ENCODE results near the gene CLIC4.
"Not testable (repeated sequence)": the region's sequence is repeated elsewhere in the genome, so short reads cannot be mapped to it uniquely, and the experiment has no call there.

Gene CLIC4

GRCh38 chr1:24748191-24749121 is 3.2 kb downstream of the CLIC4 start:
- DNase-seq = no peak

GRCh38 chr1:24749252-24749651 is 4.0 kb downstream of the CLIC4 start:
- DNase-seq = no peak

GRCh38 chr1:24749886-24750285 is 4.6 kb downstream of the CLIC4 start:
- no peak for DNase-seq

GRCh38 chr1:24751833-24752232 is 6.6 kb downstream of the CLIC4 start:
- no peak for DNase-seq

GRCh38 chr1:24752305-24752704 is 7.1 kb downstream of the CLIC4 start:
- no peak for DNase-seq

- DNase-seq = no peak
Measured at GRCh38 chr1:24754229-24754628, 9.0 kb downstream of the CLIC4 start.

GRCh38 chr1:24755323-24755722 is 10.1 kb downstream of the CLIC4 start:
- not testable (repeated sequence) for DNase-seq

GRCh38 chr1:24756395-24756794 is 11.1 kb downstream of the CLIC4 start:
- DNase-seq = no peak

GRCh38 chr1:24759492-24759891 is 14.2 kb downstream of the CLIC4 start:
- no peak for DNase-seq

- DNase-seq = no peak
Measured at GRCh38 chr1:24761582-24761981, 16.3 kb downstream of the CLIC4 start.

GRCh38 chr1:24762133-24762676 is 17.0 kb downstream of the CLIC4 start:
- DNase-seq = no peak

GRCh38 chr1:24763671-24764070 is 18.4 kb downstream of the CLIC4 start:
- DNase-seq = no peak

- no peak for DNase-seq
Measured at GRCh38 chr1:24764439-24764838, 19.2 kb downstream of the CLIC4 start.

- DNase-seq = no peak
Measured at GRCh38 chr1:24764848-24765247, 19.6 kb downstream of the CLIC4 start.

- no peak for DNase-seq
Measured at GRCh38 chr1:24765308-24765988, 20.2 kb downstream of the CLIC4 start.

- no peak for DNase-seq
Measured at GRCh38 chr1:24767351-24767750, 22.1 kb downstream of the CLIC4 start.

- DNase-seq = no peak
Measured at GRCh38 chr1:24768873-24769605, 23.8 kb downstream of the CLIC4 start.

GRCh38 chr1:24769656-24770651 is 24.7 kb downstream of the CLIC4 start:
- DNase-seq = no peak

GRCh38 chr1:24770881-24771280 is 25.6 kb downstream of the CLIC4 start:
- DNase-seq = no peak

- no peak for DNase-seq
Measured at GRCh38 chr1:24771574-24771973, 26.3 kb downstream of the CLIC4 start.

- no peak for DNase-seq
Measured at GRCh38 chr1:24773618-24774017, 28.4 kb downstream of the CLIC4 start.

- no peak for DNase-seq
Measured at GRCh38 chr1:24775348-24775747, 30.1 kb downstream of the CLIC4 start.
